GM20000 (cell line): ENCODE measurements around the gene IDE.

Experiments
- DNase-seq: peaks from one replicate; pipeline ENCODE4 v3.0.0; 2012; ENCODE audit warnings: low spot score
- CTCF ChIP-seq: IDR thresholded peaks from 2 replicates; pipeline ENCODE4 v1.5.1; 2012; ENCODE audit warnings: mild to moderate bottlenecking, control low read depth; ENCODE audit errors: extremely low read depth, missing control alignments

The IDE gene

GRCh38 chr10:92538231-92538958 is 35.5 kb downstream of the IDE start:
- no peak for TF ChIP-seq CTCF
- no peak for DNase-seq

- no peak for DNase-seq
- no peak for TF ChIP-seq CTCF
Observed at GRCh38 chr10:92530891-92531535, 42.9 kb downstream of the IDE start.

GRCh38 chr10:92530421-92530820 is 43.5 kb downstream of the IDE start:
- no peak for DNase-seq
- TF ChIP-seq CTCF, result no peak

- no peak for DNase-seq
- no peak for TF ChIP-seq CTCF
Observed at GRCh38 chr10:92527716-92528115, 46.2 kb downstream of the IDE start.

GRCh38 chr10:92523639-92524038 is 50.3 kb downstream of the IDE start:
- DNase-seq, result no peak
- no peak for TF ChIP-seq CTCF

GRCh38 chr10:92517034-92517655 is 56.7 kb downstream of the IDE start:
- peak; percentile 64 for DNase-seq
- TF ChIP-seq CTCF, result peak; percentile 53

GRCh38 chr10:92508866-92509265 is 65.0 kb downstream of the IDE start:
- no peak for DNase-seq
- no peak for TF ChIP-seq CTCF
